GM23338 (cell line): ENCODE results near the gene MICAL2. TPM values are rescaled to one million over a fixed set of nuclear protein-coding genes. Genes with fewer than 3 reads are reported as not detected.

Experiments used
- ATAC-seq: fragments of 200-7000 bp; cut with Tn5 transposase; 3 replicates; pipeline ENCODE4 v1.9.1; 2020
- DNase-seq: peaks from one replicate; pipeline ENCODE4 v3.0.0-alpha.2; 2015; ENCODE audit warnings: low spot score
- H2AFZ ChIP-seq: fragments of 200-600 bp; sonication (generic); 2 replicates; pipeline ENCODE4 v1.8.0; 2016; ENCODE audit warnings: antibody characterized with exemption, mild to moderate bottlenecking, moderate library complexity
- H3F3A ChIP-seq: fragments of 200-600 bp; sonication (generic); replicated peaks from 2 replicates; pipeline ENCODE4 v1.8.0; 2017; ENCODE audit warnings: antibody characterized with exemption, mixed run types, low read depth
- H3K27ac ChIP-seq: fragments of 200-600 bp; sonication (generic); 2 replicates; pipeline ENCODE4 v1.6.1; 2016; ENCODE audit warnings: low read depth
- H3K27me3 ChIP-seq: fragments of 200-600 bp; sonication (generic); 2 replicates; pipeline ENCODE4 v1.8.0; 2016; ENCODE audit warnings: mild to moderate bottlenecking, mixed run types, moderate library complexity; ENCODE audit not compliant: insufficient read depth
- H3K36me3 ChIP-seq: fragments of 200-600 bp; sonication (generic); 2 replicates; pipeline ENCODE4 v1.8.0; 2016; ENCODE audit warnings: mild to moderate bottlenecking; ENCODE audit not compliant: insufficient read depth
- H3K4me1 ChIP-seq: fragments of 200-600 bp; sonication (generic); 2 replicates; pipeline ENCODE4 v1.8.0; 2016; ENCODE audit warnings: mild to moderate bottlenecking, moderate library complexity; ENCODE audit not compliant: insufficient read depth
- H3K4me2 ChIP-seq: fragments of 200-600 bp; sonication (generic); 2 replicates; pipeline ENCODE4 v1.7.1; 2017; ENCODE audit warnings: mixed run types
- H3K4me3 ChIP-seq: fragments of 200-600 bp; sonication (generic); 2 replicates; pipeline ENCODE4 v1.6.1; 2016; ENCODE audit warnings: mixed run types
- H3K79me2 ChIP-seq: fragments of 200-600 bp; sonication (generic); replicated peaks from 2 replicates; pipeline ENCODE4 v1.8.0; 2017; ENCODE audit warnings: mild to moderate bottlenecking; ENCODE audit not compliant: insufficient read depth
- H3K9me2 ChIP-seq: fragments of 200-600 bp; sonication (generic); 2 replicates; pipeline ENCODE4 v1.8.0; 2017; ENCODE audit not compliant: insufficient read depth
- H4K20me1 ChIP-seq: fragments of 200-600 bp; sonication (generic); replicated peaks from 2 replicates; pipeline ENCODE4 v1.8.0; 2017; ENCODE audit warnings: mild to moderate bottlenecking; ENCODE audit not compliant: insufficient read depth
- H3K27ac Mint-ChIP-seq: 2 replicates; pipeline ENCODE4 v1.8.0; 2020; ENCODE audit warnings: inconsistent platforms, mild to moderate bottlenecking, moderate library complexity, mixed read lengths
- H3K27me3 Mint-ChIP-seq: 3 replicates; pipeline ENCODE4 v1.8.0; 2022; ENCODE audit warnings: low read depth, mild to moderate bottlenecking, moderate library complexity, mixed read lengths, inconsistent platforms; ENCODE audit not compliant: insufficient read depth, poor library complexity
- H3K36me3 Mint-ChIP-seq: 3 replicates; pipeline ENCODE4 v1.8.0; 2021; ENCODE audit warnings: low read depth, mild to moderate bottlenecking, inconsistent platforms, moderate library complexity, mixed read lengths
- H3K4me1 Mint-ChIP-seq: 3 replicates; pipeline ENCODE4 v1.8.0; 2020; ENCODE audit warnings: mild to moderate bottlenecking, inconsistent platforms, mixed read lengths
- H3K4me3 Mint-ChIP-seq: 3 replicates; pipeline ENCODE4 v1.8.0; 2021; ENCODE audit warnings: moderate library complexity, mild to moderate bottlenecking, inconsistent platforms, mixed read lengths
- H3K9me3 Mint-ChIP-seq: 3 replicates; pipeline ENCODE4 v1.8.0; 2020; ENCODE audit warnings: moderate library complexity, mild to moderate bottlenecking, inconsistent platforms, mixed read lengths
- CREB1 ChIP-seq: fragments of 250-450 bp; sonication (Bioruptor Pico); IDR thresholded peaks from 2 replicates; pipeline ENCODE4 v1.5.0; 2020; ENCODE audit warnings: low read depth, mild to moderate bottlenecking, moderate library complexity
- CTCF ChIP-seq, 2 experiments: fragments of 200-600 bp in 1 of 2; sonication (generic) in 1 of 2; conservative IDR thresholded peaks; 2 replicates each; pipeline versions ENCODE4 v1.5.1 to v1.6.1; 2016 to 2017; ENCODE audit warnings: antibody characterized with exemption in 2 of 2, low read depth in 2 of 2, mild to moderate bottlenecking in 2 of 2, moderate library complexity in 1 of 2
- ETS1 ChIP-seq: IDR thresholded peaks from 2 replicates; pipeline ENCODE4 v1.6.1; 2016; ENCODE audit warnings: antibody characterized with exemption
- EZH2 ChIP-seq: fragments of 200-600 bp; sonication (generic); IDR thresholded peaks from one replicate; pipeline ENCODE4 v1.8.0; 2017; ENCODE audit warnings: antibody characterized with exemption, mild to moderate bottlenecking, low read depth; ENCODE audit not compliant: unreplicated experiment
- EZH2phosphoT487 ChIP-seq: fragments of 200-600 bp; sonication (generic); IDR thresholded peaks from one replicate; pipeline ENCODE4 v1.8.1; 2018; ENCODE audit warnings: antibody characterized with exemption; ENCODE audit not compliant: unreplicated experiment
- JUNB ChIP-seq: IDR thresholded peaks from one replicate; pipeline ENCODE4 v1.6.1; 2016; ENCODE audit warnings: antibody characterized with exemption; ENCODE audit not compliant: unreplicated experiment
- NANOG ChIP-seq: IDR thresholded peaks from 2 replicates; pipeline ENCODE4 v1.6.1; 2016; ENCODE audit warnings: antibody characterized with exemption, borderline replicate concordance
- POLR2AphosphoS5 ChIP-seq: IDR thresholded peaks from 2 replicates; pipeline ENCODE4 v1.6.1; 2016; ENCODE audit warnings: antibody characterized with exemption, low read depth
- REST ChIP-seq: IDR thresholded peaks from one replicate; pipeline ENCODE4 v1.6.1; 2018; ENCODE audit warnings: antibody characterized with exemption; ENCODE audit not compliant: unreplicated experiment
- STAT1 ChIP-seq: IDR thresholded peaks from one replicate; pipeline ENCODE4 v1.6.1; 2016; ENCODE audit warnings: antibody characterized with exemption; ENCODE audit not compliant: unreplicated experiment
- ZNF114 ChIP-seq: fragments of 250-450 bp; sonication (Bioruptor Pico); IDR thresholded peaks from 2 replicates; pipeline ENCODE4 v1.5.0; 2020; ENCODE audit warnings: mild to moderate bottlenecking, moderate library complexity
- ZNF331 ChIP-seq: fragments of 250-450 bp; sonication (Bioruptor Pico); IDR thresholded peaks from 2 replicates; pipeline ENCODE4 v1.5.0; 2020; ENCODE audit warnings: low read depth, mild to moderate bottlenecking, moderate library complexity
- ZNF462 ChIP-seq: fragments of 250-450 bp; sonication (Bioruptor Pico); IDR thresholded peaks from 2 replicates; pipeline ENCODE4 v1.5.0; 2020; ENCODE audit warnings: mild to moderate bottlenecking, moderate library complexity
- polyA plus RNA-seq: library from polyadenylated mRNA; unstranded; fragments of >200 nt; fragmentation: Nextera tagmentation; extraction: Ambion mirVana; gene quantifications from 2 replicates; pipeline ENCODE4 v1.2.1, GENCODE V29; 2016
- total RNA-seq: library from RNA; depleted of rRNA; stranded (reverse); fragments of >200 nt; shearing (Covaris generic); gene quantifications from 2 replicates; pipeline ENCODE4 v1.2.3, GENCODE V29; 2014

The MICAL2 gene
- total and polyA plus RNA-seq, 2 experiments from 2014 or later, result 0.66 to 1.4 TPM

- Mint-ChIP-seq H3K9me3 (no peaks in the 10 kb centered on the region), H3K4me1 (peaks cover 29% of the 10 kb centered on the region), H3K27ac (no peak overlapping the region), H3K36me3 (no peaks in the 10 kb centered on the region), H3K4me3 (no peak overlapping the region), H3K27me3 (peaks cover 4% of the 10 kb centered on the region)
- Histone ChIP-seq H3K4me2 (no peak overlapping the region), H4K20me1 (no peaks in the 10 kb centered on the region), H3K36me3 (no peaks in the 10 kb centered on the region), H3K27ac (no peak overlapping the region), H2AFZ (no peak overlapping the region), H3K4me1 (no peaks in the 10 kb centered on the region; the same call in 1 of the 2 replicates), H3K9me2 (no peaks in the 10 kb centered on the region), H3K27me3 (no peaks in the 10 kb centered on the region), H3K79me2 (no peaks in the 10 kb centered on the region), H3K4me3 (no peak overlapping the region), H3F3A (no peaks in the 10 kb centered on the region)
- ATAC-seq, result no peak
- DNase-seq, result no peak
- TF ChIP-seq CTCF (conservative IDR thresholded peaks at IDR 0.05; ENCODE audit: low read depth in 2 of 2), result no peak
- TF ChIP-seq POLR2AphosphoS5, result no peak
- TF ChIP-seq REST, result no peak
- TF ChIP-seq ZNF331 (CRISPR knock-in tag), result no peak
- TF ChIP-seq ZNF462 (CRISPR knock-in tag), result no peak
- TF ChIP-seq JUNB, result no peak
- TF ChIP-seq NANOG, result no peak
- no peak for TF ChIP-seq ETS1
- TF ChIP-seq EZH2, result no peak
- TF ChIP-seq STAT1, result no peak
- TF ChIP-seq ZNF114 (CRISPR knock-in tag), result no peak
- TF ChIP-seq CREB1 (CRISPR knock-in tag), result no peak
- no peak for TF ChIP-seq EZH2phosphoT487
Observed at GRCh38 chr11:12243486-12243885, 133.1 kb downstream of the MICAL2 start.
